Measurements from ENCODE around the gene OSTF1.

Gene OSTF1

DNA sequence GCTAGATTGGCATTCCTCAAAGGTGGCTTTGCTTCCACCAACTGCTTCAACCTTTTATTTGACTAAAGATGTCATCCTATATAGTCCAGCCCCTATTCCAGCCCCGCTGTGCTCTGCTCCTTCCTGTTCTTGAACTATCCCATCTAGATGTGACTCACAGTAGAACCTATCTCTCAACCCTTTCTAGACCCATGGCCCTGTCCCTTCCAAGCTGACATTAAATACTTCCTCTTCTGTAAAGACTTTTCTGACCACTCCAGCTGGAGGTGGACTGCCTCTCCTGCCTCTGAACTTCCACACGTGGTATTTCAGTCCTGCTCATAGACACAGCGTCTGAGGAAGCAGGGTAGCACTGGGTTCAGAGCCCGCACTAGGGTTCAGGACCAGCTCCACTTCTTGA is 32.4 kb downstream of the OSTF1 start:
- DNase-seq (ENCODE audit: low read depth, low spot score), result no peak

DNA sequence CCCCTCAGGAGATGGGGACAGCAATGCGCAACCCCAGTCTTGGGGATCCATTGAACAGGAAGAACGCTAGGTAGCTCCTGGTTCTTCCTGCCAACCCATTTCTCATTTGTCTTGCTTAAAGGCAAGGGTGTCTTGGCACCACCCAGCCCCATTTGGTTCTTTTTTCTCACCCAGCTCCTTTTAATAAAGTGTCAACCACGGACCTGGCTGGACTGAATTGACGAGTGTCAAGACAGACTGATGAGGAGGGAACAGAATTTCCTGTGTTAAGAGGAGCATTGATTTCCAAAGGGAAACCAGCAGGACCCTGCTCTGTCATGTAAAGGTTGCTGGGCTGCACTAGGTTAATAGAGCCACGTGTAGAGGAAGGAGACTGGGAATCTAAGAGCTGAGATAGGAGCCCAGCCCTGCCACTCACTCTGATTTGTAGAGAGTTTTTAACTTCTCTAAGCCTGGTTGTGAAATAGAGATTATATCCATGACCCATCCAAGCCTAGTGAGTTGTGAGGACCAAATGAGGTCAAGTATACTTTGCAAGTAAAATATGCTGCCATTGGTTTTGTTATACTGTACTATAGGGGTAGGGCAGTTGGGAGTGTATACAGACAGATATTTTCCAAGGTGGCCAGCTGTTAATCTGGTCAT is 33.7 kb downstream of the OSTF1 start:
- DNase-seq (ENCODE audit: low read depth, low spot score), result no peak

DNA sequence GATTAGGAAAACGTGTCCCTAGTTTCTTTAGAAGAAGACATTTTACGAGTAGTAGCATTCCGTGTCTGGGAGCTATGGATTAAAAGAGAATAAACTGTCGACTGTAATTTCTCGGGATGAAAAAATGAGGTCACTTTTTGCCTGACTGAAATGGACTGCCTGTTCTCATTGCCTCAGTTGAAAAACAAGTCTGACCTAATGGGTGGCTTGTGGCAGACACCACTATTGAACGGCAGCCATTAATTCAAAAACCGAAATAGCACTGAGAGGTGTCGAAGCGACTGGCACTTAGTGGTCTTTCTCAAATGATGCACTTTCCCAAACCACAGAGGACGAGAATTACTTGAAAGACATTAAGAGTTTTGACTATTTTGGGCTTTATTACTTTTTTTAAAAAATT is 35.4 kb downstream of the OSTF1 start:
- DNase-seq (ENCODE audit: low read depth, low spot score), result no peak

DNA sequence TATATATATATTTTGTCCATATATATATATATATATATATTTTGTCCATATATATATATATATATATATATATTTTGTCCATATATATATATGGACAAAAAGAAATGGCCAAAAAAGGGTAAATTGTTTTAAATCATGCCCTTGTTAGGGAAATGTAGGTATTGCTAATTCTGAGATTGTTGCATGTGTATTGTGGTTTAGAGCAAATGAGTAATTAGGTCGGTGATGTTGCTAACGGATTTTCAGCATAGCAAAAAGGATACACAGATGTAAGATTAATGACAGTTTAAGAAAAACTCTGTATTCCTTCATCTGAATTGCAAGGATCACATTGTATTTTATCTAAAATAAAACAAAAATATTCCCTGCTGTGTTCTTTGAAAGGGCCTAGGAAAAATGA is 40.2 kb downstream of the OSTF1 start:
- DNase-seq (ENCODE audit: low read depth, low spot score), result no peak

DNA sequence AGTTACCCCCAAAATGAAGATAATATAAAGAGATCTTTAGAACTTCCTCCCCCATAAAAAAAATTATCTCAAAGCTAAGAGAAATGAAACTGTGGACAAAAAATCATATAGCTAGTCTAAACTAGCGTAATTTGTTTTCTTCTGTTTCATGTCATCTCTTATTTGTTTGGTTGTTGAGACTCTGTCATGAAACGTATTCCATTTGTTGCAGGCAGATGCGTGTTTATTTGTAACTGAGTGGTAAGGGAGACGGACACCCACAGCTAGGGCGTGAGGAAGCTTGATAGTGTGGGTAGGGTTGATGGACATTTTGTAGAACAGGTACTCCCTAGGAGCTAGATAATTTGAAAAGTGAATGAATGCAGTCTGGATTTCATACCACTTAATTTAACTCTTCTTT is 41.9 kb downstream of the OSTF1 start:
- no peak for DNase-seq (ENCODE audit: low read depth, low spot score)

DNA sequence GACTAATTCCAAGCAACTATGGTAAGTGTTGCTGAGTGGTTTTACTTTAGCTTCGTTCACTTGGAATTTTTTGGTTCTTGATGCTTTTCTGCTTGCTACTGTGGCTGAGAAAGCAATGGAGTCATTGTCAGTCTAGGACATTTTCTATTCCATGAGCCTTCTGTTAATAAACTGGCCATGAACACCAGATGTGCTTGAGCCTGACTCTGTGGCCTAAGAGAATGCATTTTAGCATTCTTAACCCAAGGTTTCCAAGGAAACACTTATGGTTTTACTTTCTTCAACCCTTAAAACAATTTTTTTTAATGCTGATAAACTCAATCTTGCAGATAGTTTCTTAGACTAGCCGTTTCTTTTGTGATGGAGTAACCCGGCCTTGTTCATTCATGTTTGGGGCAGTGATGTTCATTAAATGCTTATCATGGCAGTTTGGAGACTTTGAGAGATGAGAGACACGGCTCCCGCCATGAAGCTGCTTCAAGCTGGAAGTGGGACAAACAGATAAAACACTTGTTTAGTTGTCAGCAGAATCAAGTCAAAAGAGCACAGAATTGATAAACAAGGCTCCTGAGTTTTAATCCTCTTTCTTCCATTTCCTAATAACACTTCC is 42.4 kb downstream of the OSTF1 start:
- no peak for DNase-seq (ENCODE audit: low read depth, low spot score)

DNA sequence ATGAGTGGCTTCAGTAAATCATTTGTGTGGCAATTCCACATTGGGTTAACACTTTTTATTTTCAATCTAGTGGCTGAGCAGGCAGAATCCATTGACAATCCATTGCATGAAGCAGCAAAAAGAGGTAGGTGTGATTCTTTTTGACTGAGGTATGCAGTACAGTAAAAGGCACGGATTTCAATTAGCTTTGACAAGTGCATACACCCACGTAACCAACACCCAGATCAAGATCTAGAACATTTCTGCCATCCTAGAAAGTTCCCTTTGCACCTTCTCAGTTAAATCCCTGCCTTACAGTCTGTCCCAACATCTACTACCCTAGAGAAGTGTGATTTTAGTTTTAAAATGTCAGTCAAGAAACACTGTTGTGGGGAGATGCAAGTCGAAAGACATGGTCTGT is 43.4 kb downstream of the OSTF1 start:
- no peak for DNase-seq (ENCODE audit: low read depth, low spot score)

DNA sequence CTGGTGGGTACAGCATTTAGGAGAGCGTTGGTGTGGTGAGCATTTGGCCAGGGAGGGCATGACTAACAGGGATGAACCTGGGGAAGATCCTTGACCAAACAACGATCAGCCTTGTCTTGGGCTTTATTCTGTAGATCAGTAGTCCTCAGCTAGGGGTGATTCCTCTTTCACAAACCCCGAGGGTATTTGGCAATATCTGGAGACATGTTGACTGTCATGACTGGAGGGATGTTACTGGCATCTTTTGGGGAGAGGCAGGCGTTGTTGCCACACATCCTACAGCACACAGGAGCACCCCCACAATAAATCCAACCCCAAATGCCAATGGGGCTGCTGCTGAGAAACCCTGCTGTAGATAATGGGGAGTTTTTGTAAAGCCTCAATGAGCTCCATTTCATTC is 43.9 kb downstream of the OSTF1 start:
- DNase-seq (ENCODE audit: low read depth, low spot score), result no peak

DNA sequence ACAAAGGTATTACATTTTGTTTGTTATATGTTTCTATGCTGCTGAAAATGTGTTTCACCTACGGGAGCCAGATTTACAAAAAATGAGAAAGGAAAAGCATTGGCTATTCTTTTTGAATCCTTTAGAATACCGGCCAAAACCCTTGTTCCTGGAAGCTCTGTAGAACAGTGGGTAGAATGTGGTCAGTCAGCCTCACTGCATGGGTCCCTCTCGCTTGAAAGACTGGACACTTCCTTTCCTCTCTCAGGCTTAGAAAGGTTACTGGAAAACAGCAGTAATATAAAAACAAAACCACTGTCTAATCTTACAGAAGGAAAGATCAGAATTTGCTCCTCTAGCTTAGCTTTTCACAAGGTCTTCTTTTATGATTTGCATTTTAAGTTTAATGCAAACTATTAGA is 45.1 kb downstream of the OSTF1 start:
- no peak for DNase-seq (ENCODE audit: low read depth, low spot score)

DNA sequence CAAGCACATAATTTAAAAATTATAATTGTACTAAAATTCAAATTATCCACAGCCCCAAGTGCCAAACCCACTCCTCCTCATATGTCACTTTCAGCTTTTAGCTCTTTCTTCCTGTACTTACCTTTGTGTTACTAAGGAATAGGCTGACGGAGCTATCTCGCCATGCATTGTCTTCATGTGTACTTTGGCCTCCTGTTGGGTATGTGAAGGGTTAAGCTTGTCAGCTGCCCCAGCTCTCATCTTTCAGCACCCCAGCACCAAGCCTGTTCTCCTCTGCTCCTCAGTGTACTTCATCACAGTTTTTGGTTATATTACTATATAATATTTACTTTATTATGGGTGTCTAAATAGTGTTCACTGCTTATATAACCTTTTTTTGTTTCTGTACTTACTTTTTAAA is 46.2 kb downstream of the OSTF1 start:
- DNase-seq (ENCODE audit: low read depth, low spot score), result no peak

DNA sequence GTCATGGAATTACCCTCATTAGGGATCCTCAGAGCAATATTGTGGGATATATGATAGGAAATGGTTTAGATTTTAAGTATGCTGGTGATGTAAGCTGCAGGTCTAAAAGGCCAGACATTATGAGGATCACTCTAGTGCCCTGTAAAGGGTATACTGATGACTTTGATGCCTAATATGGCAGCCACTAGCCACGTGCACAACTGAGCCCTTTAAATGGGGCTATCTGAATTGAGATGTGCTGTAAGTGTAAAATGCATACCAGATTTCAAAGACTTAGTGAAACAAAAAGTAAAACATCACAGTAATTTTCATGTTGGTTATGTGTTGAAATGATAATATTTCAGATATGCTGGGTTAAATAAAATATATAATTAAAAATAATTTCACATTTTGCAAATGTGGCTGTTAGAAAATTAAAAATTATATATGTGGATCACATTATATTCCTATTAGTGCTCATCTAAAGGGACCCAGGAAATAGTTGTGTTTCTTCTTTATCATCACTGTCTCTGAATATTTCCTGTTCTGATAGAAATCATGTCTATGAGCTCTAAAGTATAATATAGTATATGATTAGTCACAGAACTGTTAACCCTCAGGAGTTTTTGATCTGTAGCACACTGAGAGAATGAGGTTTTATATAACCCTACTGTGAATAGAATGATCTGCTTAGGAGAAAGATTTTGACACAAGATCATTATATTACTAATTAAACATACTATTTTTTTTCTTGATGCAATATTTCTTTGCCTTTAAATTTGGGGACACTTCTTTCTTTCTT is 50.1 kb downstream of the OSTF1 start:
- DNase-seq (ENCODE audit: low read depth, low spot score), result no peak

DNA sequence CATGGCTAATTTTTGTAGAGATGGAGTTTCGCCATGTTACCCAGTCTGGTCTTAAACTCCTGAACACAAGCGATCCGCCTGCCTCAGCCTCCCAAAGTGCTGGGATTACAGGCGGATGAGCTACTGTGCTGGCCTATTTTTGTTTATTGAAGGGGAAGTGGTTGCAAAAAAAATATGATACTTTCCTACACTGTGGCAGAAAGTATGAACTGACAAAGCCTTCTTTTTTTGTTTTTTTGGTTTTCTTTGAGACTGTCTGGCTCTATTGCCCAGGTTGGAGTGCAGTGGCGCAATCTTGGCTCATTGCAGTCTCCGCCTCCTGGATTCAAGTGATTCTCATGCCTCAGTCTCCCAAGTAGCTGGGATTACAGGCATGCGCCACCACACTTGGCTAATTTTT is 50.9 kb downstream of the OSTF1 start:
- DNase-seq (ENCODE audit: low read depth, low spot score), result no peak

DNA sequence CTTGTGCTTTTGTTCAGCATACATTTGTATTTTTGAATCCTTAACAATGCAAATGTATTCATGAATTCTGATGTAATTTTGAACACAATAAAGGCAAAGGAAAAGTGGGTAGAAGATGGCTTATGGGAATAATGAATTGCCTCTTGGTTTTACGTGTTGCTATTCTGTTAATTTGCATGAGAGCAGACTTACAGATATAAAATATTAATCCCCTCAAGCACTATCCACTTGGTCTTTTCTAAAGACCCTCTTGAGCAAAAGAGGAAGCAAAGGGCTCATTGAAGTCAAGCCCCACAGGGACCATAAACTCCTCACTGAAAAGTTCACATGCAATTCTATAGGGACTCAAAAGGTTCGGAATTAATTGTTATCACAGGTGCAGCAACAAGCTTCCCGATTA is 51.9 kb downstream of the OSTF1 start:
- DNase-seq (ENCODE audit: low read depth, low spot score), result no peak

DNA sequence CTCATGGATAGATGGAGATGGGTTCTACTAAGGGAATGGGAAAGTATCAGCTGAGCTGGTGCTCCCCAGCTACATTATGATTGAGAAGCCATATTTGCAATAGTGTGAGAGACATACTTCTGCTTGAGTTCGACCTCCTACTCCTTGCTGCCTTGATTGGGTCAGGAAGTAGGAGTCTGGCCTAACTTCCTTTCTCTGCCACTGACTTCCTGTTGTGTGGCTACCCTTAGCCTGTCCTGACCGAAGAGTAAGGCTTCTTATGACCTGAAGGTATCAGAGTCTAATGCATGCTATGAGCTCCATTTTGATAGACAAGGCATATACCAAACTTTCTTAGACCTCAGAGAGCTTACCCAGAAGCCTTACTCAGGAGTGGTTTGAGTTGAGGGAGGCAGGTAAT is 53.9 kb downstream of the OSTF1 start:
- DNase-seq (ENCODE audit: low read depth, low spot score), result no peak

DNA sequence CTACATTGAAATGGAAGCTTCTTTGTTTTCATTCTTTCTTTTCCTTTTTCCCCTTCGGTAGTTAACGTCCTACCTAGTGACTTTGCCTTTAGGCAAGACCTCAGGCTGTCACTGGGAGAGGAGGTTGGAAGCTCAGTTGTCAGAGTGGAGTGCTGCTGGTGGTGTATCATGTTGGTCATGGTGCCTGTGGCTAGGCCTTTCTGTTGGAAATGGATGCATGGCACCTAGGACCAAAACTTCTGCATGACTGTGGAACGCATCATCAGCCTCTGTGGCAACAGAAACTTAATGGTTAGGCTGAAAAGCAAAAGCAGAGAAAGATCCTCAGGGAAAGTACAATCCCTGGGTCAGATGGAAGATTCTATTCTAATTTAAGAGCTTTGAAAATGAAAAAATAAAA is 57.9 kb downstream of the OSTF1 start:
- no peak for DNase-seq (ENCODE audit: low read depth, low spot score)

DNA sequence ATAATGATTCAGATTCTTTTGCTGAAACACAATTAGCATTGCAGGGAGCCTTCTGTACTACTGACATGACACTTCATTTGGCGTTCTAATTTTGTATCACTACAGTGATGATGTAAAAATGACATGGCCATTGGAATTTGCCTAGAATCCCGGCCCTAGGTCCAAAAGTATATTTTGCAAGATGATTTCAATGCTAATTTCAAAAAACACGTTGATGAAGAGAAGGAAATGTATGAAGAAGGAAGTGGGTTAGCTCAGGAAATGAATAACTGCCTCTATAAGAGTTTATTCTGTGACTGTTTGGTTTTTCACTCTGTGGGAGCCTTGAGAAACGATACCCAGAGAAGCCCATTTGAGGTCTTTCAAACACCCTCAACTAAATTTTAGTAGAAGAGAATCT is 59.3 kb downstream of the OSTF1 start:
- no peak for DNase-seq (ENCODE audit: low read depth, low spot score)

DNA sequence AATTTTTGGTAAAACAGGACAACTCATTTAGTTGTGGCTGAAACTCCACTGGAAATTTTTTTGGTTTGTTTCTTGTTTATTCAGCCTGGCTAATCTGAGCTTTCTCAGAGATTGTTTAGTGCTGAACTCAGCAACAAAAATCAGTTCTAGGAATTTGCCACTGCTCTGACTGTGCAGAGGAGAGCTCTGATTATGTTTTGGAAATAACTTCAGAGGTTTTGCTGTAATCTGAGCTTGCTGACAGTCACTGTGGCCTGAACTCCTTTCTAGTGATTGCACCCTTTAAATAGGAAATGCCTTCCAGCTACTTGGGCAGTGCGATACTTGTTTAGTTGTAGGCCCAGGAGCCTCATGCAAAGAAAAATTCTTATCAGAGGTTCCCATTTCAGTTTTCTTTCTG is 60.2 kb downstream of the OSTF1 start:
- DNase-seq (ENCODE audit: low read depth, low spot score), result peak; percentile 81

DNA sequence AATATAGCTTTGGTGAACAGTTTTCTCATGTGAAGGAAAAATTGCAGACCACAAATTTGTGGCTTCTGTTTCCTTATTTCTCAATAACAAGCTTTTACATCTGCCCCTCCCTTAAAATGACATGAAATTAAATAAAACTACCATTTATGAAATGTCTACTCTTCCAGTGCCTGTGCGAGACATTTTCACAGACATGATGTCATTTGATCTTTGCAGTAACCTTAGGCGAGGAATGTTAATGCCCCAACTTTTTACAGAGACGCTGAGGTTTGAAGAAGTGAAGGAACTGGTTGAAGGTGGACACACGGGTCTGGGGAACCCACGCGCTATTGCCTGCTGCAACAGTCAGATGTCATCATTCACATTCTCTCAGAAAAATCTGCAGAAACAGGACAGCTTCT is 61.5 kb downstream of the OSTF1 start:
- no peak for DNase-seq (ENCODE audit: low read depth, low spot score)

DNA sequence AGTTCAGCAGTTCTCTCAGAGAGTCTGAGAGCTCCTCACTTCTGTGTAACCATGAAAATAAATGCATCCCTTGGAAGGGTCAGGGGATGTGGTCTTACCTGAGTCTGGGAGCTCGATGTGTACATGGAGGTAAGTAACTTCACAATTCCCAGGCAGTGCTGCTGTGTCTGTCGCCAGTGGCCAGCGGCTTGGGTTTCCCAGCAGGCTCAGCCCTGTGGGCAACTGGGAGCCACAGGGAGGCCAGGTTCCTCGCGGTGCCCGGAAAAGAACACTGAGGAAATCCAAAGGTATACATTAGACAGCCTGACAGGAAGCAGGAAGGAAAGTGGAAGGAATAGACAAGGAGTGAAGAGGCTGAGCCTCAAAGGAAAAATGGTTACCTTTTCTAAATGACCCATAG is 62.2 kb downstream of the OSTF1 start:
- no peak for DNase-seq (ENCODE audit: low read depth, low spot score)

DNA sequence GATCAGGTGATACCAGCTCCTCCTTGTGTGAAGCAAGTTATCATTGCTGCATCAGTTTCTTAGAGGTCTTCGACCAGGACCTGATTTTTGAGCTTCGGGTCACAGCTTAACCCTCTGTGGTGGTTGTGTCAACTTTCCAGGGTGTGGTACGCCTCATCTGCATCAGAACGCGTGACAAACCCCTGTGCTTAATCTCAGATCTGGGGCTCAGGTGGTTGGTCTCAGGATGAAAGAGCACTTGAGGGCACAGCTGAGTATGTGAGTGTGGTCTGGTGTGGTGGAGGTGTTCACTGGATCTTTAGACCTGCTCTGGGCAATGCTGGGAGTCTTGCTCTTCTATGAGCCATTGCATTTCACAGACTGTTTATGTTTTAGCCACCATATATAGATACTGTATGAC is 64.1 kb downstream of the OSTF1 start:
- DNase-seq (ENCODE audit: low read depth, low spot score), result no peak

DNA sequence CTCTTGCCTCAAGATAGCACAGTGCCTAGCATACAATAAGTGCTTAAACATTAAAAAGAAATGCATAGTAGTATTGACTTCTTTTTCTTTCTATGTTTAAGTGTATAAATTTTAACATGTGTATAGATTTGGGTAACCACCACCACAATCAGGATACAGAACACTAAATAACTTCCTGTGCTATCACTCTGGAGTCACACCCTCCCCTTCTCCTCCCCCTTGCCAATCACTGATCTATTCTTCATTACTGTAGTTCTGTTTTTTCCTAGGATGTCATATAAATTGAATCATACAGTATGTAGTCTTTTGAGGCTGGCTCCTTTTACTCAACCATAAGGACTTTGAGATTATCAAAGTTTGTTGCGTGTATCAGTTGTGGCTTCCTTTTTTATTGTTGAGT is 68.5 kb downstream of the OSTF1 start:
- no peak for DNase-seq (ENCODE audit: low read depth, low spot score)

DNA sequence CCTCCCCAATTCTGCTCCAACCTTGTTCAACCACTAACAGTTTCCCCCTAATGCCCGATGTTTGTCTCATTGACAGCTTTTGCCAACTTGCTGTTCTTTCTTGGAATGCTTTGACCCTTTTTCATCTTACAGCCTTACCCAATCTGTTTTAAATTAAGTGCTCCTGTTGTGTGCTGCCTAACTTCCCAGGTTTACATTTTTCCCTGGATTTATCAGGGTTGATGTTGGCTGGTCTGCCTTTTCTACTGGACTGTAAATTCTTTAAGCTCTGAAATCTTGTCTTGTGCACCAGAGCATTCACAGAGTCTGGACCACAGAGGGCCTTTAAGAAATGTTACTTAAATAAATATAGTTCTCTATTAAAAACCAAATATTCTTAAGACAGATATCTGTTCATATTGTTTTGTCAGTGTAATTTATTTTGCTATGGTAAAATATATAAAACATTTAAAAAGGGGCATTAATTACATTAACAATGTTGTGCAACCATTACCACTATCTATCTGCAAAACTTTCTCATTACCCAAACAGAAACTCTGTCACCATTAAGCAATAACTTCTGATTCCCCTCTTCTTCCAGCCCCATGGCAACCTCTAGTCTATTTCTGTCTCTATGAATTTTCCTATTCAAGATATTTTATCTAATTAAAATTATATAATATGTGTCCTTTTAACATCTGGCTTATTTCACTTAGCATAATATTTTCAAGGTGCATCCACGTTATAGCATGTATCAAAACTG is 73.0 kb downstream of the OSTF1 start:
- DNase-seq (ENCODE audit: low read depth, low spot score), result no peak

DNA sequence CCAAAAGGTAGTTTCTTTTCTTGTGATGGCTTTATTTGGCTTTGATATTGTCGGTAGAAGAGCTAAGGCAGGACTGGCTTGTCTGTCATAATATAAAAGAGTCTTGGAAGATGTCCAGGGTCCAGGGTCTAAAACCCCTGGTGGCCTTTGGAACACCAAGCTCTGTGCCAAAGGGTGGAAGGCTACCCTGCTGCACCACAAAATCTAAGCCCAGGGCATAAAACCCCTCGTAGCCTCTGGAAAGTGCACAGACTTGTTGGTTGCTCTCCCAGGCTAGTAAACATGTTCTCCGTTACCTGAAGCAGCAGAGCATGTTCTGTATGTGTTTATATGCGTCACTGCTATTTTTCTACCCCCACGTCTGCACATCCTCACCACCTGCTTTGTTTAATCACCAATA is 75.5 kb downstream of the OSTF1 start:
- no peak for DNase-seq (ENCODE audit: low read depth, low spot score)
